Uterus (tissue), 4 donors: ENCODE data around the gene PRDM10. TPM values are rescaled to one million over a fixed set of nuclear protein-coding genes. Genes with fewer than 3 reads are reported as not detected.

Experiments used
- DNase-seq, 2 donors: peaks; one replicate each; pipeline ENCODE4 v3.0.0-alpha.2; 2019 to 2020
- H3K27ac ChIP-seq, 2 donors: fragments of 200-600 bp; sonication (generic); 1 replicate in 1 of 2; 2 replicates in 1 of 2; pipeline ENCODE4 v1.5.1; 2016 to 2018
- H3K27me3 ChIP-seq, 2 donors: fragments of 200-600 bp; sonication (generic); one replicate each; pipeline ENCODE4 v1.5.1; 2018 to 2019; ENCODE audit warnings: control low read depth in 1 of 2
- H3K36me3 ChIP-seq, 2 donors: fragments of 200-600 bp; sonication (generic); one replicate each; pipeline ENCODE4 v1.5.1; 2019; ENCODE audit warnings: control low read depth in 1 of 2
- H3K4me1 ChIP-seq, 2 donors: fragments of 200-600 bp; sonication (generic); one replicate each; pipeline ENCODE4 v1.5.1; 2018 to 2019; ENCODE audit warnings: control low read depth in 1 of 2
- H3K4me3 ChIP-seq, 2 donors: fragments of 200-600 bp; sonication (generic); 1 replicate in 1 of 2; 2 replicates in 1 of 2; pipeline ENCODE4 v1.5.1; 2018 to 2019; ENCODE audit warnings: mild to moderate bottlenecking in 1 of 2
- H3K9me3 ChIP-seq, 2 donors: fragments of 200-600 bp; sonication (generic); one replicate each; pipeline ENCODE4 v1.5.1; 2019; ENCODE audit warnings: control low read depth in 1 of 2
- CTCF ChIP-seq, 4 experiments: fragments of 200-600 bp in 2 of 4; fragments of 450-650 bp in 2 of 4; sonication (generic) in 2 of 4; IDR thresholded peaks; one replicate each; pipeline ENCODE4 v1.5.1; 2016 to 2019; ENCODE audit warnings: antibody characterized with exemption in 4 of 4, mild to moderate bottlenecking in 2 of 4, moderate library complexity in 1 of 4
- POLR2A ChIP-seq, 2 donors: fragments of 450-650 bp; IDR thresholded peaks; one replicate each; pipeline ENCODE4 v1.6.1; 2016; ENCODE audit warnings: antibody characterized with exemption in 2 of 2, mild to moderate bottlenecking in 1 of 2, moderate library complexity in 1 of 2
- intact Hi-C: fragments of 100-400 bp; cut with DNase I; formaldehyde crosslinking; loops from one replicate; pipeline ENCODE4 v1.15.1; 2023; ENCODE audit warnings: low total_unique reads
- total RNA-seq, 4 donors: library from RNA; depleted of rRNA in 3 of 4; stranded (reverse); fragments of >200 nt in 3 of 4; gene quantifications; one replicate each; pipeline versions ENCODE4 v1.1.0 to v1.2.4, GENCODE V29; 2014 to 2023
- donor health status: DM: yes; HTN: yes; CAD: no.

The PRDM10 gene
- total RNA-seq, 4 donors from 2014 or later = 0.29 to 18.6 (median 6.7) TPM

DNA sequence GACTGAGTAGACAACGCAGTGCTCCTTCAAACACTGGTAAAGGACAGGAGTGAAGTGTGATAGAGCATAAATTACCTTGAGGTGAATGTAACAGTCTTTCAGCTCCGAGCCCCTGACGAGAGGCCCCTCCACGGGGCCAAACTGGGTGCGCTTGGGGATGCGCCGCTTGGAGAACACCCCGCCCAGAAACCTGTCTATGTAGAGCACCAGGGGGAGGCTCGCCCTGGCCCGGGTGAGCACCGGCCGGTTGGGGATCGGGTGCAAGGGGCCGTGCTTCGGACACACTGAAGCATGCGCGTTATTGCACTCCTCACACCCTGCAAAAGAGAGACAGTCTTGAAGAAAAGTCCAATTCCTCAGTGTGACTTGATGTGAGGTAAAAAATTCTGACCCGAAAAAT, 57.9 kb downstream of the PRDM10 start:
- no peak for DNase-seq
- Histone ChIP-seq H3K4me3 (no peak overlapping the region), H3K27me3 (no peaks in the 10 kb centered on the region), H3K9me3 (no peaks in the 10 kb centered on the region), H3K4me1 (no peaks in the 10 kb centered on the region), H3K36me3 (no peaks in the 10 kb centered on the region), H3K27ac (no peak overlapping the region)
- intact Hi-C loops = no loop called here
- TF ChIP-seq POLR2A (IDR thresholded peaks at IDR 0.05) = no peak
- TF ChIP-seq CTCF (IDR thresholded peaks at IDR 0.05) = no peak

DNA sequence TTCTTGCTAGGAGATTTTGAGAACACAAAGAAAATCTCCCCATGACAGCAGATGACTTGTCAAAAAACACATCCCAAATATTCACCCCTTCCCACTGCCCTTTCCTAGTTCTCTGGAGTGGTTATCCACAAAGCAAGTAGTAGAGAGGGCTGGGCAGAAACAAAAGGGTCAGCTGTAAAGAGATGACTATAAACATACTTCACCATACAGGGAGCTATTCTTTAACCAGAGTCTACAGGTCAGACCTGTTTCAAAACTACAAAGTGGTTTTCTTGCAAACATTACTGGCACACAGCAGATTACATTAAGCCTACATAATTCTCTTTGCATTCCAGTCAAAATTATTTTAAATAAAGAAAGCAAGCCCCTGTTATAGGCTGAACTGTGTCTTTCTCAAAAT, 59.6 kb downstream of the PRDM10 start:
- Histone ChIP-seq H3K9me3 (no peaks in the 10 kb centered on the region), H3K27me3 (no peaks in the 10 kb centered on the region), H3K4me1 (no peaks in the 10 kb centered on the region), H3K27ac (no peak overlapping the region), H3K36me3 (no peaks in the 10 kb centered on the region), H3K4me3 (no peak overlapping the region)
- DNase-seq = no peak
- no peak for TF ChIP-seq CTCF (IDR thresholded peaks at IDR 0.05)
- no peak for TF ChIP-seq POLR2A (IDR thresholded peaks at IDR 0.05)
- intact Hi-C loops = no loop called here

DNA sequence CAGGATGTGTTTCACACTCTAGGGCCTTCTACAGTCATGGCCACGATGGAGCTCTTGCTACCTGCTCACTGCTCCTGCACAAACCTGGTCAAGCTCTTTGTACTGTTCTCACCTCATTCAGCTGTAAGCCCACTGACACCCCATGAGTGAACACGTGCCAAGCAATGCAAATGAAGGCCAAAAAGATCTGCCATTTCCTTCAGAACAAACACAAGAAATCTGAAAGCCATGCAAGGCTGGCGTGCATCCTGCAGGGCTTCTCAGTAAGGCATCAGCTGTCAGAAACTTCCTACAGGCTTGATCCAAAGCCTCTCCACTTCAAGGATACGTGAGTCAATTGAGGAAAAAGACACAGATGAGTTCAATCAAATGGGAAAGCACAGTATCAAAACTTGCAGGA, 63.1 kb downstream of the PRDM10 start:
- TF ChIP-seq CTCF (IDR thresholded peaks at IDR 0.05) (no peak), POLR2A (IDR thresholded peaks at IDR 0.05) (no peak)
- Histone ChIP-seq H3K36me3 (no peaks in the 10 kb centered on the region), H3K27ac (no peak overlapping the region), H3K4me1 (no peaks in the 10 kb centered on the region), H3K27me3 (no peaks in the 10 kb centered on the region), H3K4me3 (no peak overlapping the region), H3K9me3 (no peaks in the 10 kb centered on the region)
- no peak for DNase-seq
- intact Hi-C loops = no loop called here

DNA sequence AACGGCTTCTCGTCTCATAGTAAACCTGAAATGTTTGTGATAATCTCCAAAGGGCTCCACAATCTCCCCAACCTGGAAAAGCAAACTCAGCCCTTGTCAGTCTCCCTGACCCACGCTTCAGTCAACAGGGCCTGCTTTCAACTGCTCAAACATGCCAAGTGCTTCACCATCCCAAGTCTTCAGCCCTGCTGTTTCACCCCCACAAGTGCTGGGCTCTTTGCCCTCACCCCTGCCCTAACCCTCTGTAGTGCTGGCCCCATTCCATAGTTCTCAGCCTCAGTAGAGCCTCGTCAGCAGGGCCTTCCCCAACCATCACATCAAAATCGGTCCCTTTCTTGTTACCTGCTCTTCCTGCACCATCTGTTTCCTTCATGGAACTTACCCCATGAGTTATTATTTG, 63.9 kb downstream of the PRDM10 start:
- Histone ChIP-seq H3K36me3 (no peaks in the 10 kb centered on the region), H3K4me3 (no peak overlapping the region), H3K27ac (no peak overlapping the region), H3K27me3 (no peaks in the 10 kb centered on the region), H3K9me3 (no peaks in the 10 kb centered on the region), H3K4me1 (no peaks in the 10 kb centered on the region)
- DNase-seq = no peak
- intact Hi-C loops = no loop called here
- no peak for TF ChIP-seq CTCF (IDR thresholded peaks at IDR 0.05)
- no peak for TF ChIP-seq POLR2A (IDR thresholded peaks at IDR 0.05)

DNA sequence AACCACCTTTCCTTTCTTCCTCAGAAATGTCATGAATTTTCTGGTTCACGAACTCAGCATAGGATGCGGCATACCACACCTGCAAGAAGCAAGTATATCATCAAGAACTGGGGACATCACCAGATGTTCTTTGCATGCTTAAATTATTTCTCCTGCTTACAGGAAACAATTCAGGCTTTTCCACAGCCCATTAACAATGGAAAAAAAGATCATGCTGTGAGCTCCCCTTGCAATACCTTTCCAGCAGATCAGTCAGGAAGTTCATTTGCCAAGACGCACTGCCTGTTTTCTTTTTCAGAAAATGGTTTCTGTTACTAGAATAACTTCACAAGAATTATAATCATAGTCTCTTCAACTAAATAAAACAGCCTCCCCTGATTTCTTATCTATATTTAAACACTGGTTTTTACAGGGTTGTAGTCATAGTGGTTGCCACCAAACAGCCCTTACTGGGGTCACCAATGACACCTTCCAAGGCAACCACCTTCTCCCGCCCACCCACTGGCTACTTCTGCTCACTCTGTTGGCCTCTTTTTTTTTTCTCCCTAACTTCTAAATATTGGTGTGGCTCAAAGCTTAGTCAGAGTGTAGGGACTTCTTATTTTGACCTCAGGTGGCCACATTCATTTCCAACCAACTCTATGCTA, 64.9 kb downstream of the PRDM10 start:
- intact Hi-C loops = no loop called here
- no peaks in the 10 kb centered on the region for H3K9me3 ChIP-seq
- no peak for DNase-seq
- H3K36me3 ChIP-seq = no peaks in the 10 kb centered on the region
- TF ChIP-seq POLR2A (IDR thresholded peaks at IDR 0.05) (no peak), CTCF (IDR thresholded peaks at IDR 0.05) (no peak)
- no peak overlapping the region for H3K4me3 ChIP-seq
- H3K27ac ChIP-seq = no peak overlapping the region
- no peaks in the 10 kb centered on the region for H3K27me3 ChIP-seq
- H3K4me1 ChIP-seq = no peaks in the 10 kb centered on the region
